ENCODE measurements around the gene UTS2B.

The UTS2B gene

GRCh38 chr3:191363221-191363620 lies 32.9 kb upstream of the UTS2B start:
- Histone ChIP-seq H3K36me3 (no peaks in the 10 kb centered on the region), H3K9me3 (no peaks in the 10 kb centered on the region), H3K27ac (no peak overlapping the region), H3K4me1 (ENCODE audit: control insufficient read depth in 1 of 2, insufficient read depth in 1 of 2, low read depth in 1 of 2, low read length in 1 of 2) (no peaks in the 10 kb centered on the region), H3K27me3 (no peaks in the 10 kb centered on the region), H3K4me3 (ENCODE audit: low read depth in 1 of 2, low read length in 1 of 2) (no peak overlapping the region)
- TF ChIP-seq CTCF (IDR thresholded peaks at IDR 0.05), result no peak

GRCh38 chr3:191362524-191363090 lies 32.3 kb upstream of the UTS2B start:
- H3K4me3 ChIP-seq (ENCODE audit: low read depth in 1 of 2, low read length in 1 of 2), result no peak overlapping the region
- no peaks in the 10 kb centered on the region for H3K4me1 ChIP-seq (ENCODE audit: control insufficient read depth in 1 of 2, insufficient read depth in 1 of 2, low read depth in 1 of 2, low read length in 1 of 2)
- no peaks in the 10 kb centered on the region for H3K9me3 ChIP-seq
- H3K36me3 ChIP-seq, result no peaks in the 10 kb centered on the region
- no peak for TF ChIP-seq CTCF (IDR thresholded peaks at IDR 0.05)
- H3K27ac ChIP-seq, result no peak overlapping the region
- no peaks in the 10 kb centered on the region for H3K27me3 ChIP-seq

GRCh38 chr3:191362037-191362436 lies 31.7 kb upstream of the UTS2B start:
- Histone ChIP-seq H3K27ac (no peak overlapping the region), H3K9me3 (no peaks in the 10 kb centered on the region), H3K36me3 (no peaks in the 10 kb centered on the region), H3K27me3 (no peaks in the 10 kb centered on the region), H3K4me3 (ENCODE audit: low read depth in 1 of 2, low read length in 1 of 2) (no peak overlapping the region), H3K4me1 (ENCODE audit: control insufficient read depth in 1 of 2, insufficient read depth in 1 of 2, low read depth in 1 of 2, low read length in 1 of 2) (no peaks in the 10 kb centered on the region)
- no peak for TF ChIP-seq CTCF (IDR thresholded peaks at IDR 0.05)

GRCh38 chr3:191361456-191361855 lies 31.1 kb upstream of the UTS2B start:
- Histone ChIP-seq H3K4me3 (ENCODE audit: low read depth in 1 of 2, low read length in 1 of 2) (no peak overlapping the region), H3K4me1 (ENCODE audit: control insufficient read depth in 1 of 2, insufficient read depth in 1 of 2, low read depth in 1 of 2, low read length in 1 of 2) (no peaks in the 10 kb centered on the region), H3K36me3 (no peaks in the 10 kb centered on the region), H3K27ac (no peak overlapping the region), H3K27me3 (no peaks in the 10 kb centered on the region), H3K9me3 (no peaks in the 10 kb centered on the region)
- TF ChIP-seq CTCF (IDR thresholded peaks at IDR 0.05), result no peak

DNA sequence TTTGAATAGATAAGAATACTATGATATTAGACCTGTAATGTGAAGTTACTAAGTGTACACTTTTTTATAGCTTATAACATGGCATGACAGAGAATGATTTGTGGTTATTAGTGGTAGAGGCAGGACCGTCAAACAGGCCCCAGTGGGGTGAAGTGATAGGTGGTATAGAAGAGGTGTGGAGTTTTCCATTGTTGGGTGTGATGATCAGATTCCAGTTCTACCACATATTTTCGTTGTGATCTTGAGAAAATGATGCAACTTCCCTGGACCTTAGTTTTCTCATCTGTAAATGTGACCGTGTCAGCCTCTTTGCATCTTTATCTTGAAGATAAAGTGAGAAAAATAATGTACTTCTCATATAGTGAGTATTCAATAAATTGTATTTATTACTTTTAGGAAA lies 30.3 kb upstream of the UTS2B start:
- Histone ChIP-seq H3K36me3 (no peaks in the 10 kb centered on the region), H3K4me3 (ENCODE audit: low read depth in 1 of 2, low read length in 1 of 2) (no peak overlapping the region), H3K4me1 (ENCODE audit: control insufficient read depth in 1 of 2, insufficient read depth in 1 of 2, low read depth in 1 of 2, low read length in 1 of 2) (no peaks in the 10 kb centered on the region), H3K9me3 (no peaks in the 10 kb centered on the region), H3K27me3 (no peaks in the 10 kb centered on the region), H3K27ac (no peak overlapping the region)
- TF ChIP-seq CTCF (IDR thresholded peaks at IDR 0.05), result no peak

DNA sequence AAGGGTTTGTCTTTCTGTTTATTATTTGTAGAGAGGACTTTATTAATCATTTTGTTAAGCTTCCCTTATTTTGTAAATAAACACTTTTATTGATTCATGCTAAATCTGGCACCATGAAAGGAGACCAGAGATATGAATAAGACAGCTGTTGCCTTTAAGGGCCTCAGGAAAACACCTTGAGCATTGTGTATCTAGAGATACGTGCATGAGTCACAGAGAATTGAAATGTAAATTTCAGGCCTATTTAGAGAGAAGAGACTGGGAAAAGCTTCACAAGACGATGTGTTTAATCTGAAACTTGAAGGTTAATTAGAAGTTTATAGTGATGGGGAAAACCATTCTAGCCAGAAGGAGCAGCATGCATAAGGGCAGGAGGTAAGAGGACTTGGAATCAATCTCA lies 28.6 kb upstream of the UTS2B start:
- no peaks in the 10 kb centered on the region for H3K27me3 ChIP-seq
- H3K36me3 ChIP-seq, result no peaks in the 10 kb centered on the region
- no peak overlapping the region for H3K4me3 ChIP-seq (ENCODE audit: low read depth in 1 of 2, low read length in 1 of 2)
- no peak overlapping the region for H3K27ac ChIP-seq
- TF ChIP-seq CTCF (IDR thresholded peaks at IDR 0.05), result no peak
- H3K4me1 ChIP-seq (ENCODE audit: control insufficient read depth in 1 of 2, insufficient read depth in 1 of 2, low read depth in 1 of 2, low read length in 1 of 2), result no peaks in the 10 kb centered on the region
- H3K9me3 ChIP-seq, result no peaks in the 10 kb centered on the region

All from neutrophil (primary cell).